Osteocyte (in vitro differentiated cells): ENCODE results near the gene FZD2. TPM values are rescaled to one million over a fixed set of nuclear protein-coding genes. Genes with fewer than 3 reads are reported as not detected.
A peak's percentile ranks its signal among the peaks of the same experiment; 100 is the strongest.

Source experiments
- DNase-seq: peaks from one replicate; pipeline ENCODE4 v3.0.0; 2021; ENCODE audit warnings: mixed read lengths; ENCODE audit not compliant: unreplicated experiment; ENCODE audit errors: extremely low spot score
- H3K27ac Mint-ChIP-seq: one replicate; pipeline ENCODE4 v1.8.0; 2021; ENCODE audit warnings: mild to moderate bottlenecking, mixed read lengths; ENCODE audit not compliant: unreplicated experiment
- H3K27me3 Mint-ChIP-seq: one replicate; pipeline ENCODE4 v1.8.0; 2021; ENCODE audit warnings: mixed read lengths; ENCODE audit not compliant: unreplicated experiment
- H3K36me3 Mint-ChIP-seq: one replicate; pipeline ENCODE4 v1.8.0; 2021; ENCODE audit warnings: mixed read lengths; ENCODE audit not compliant: unreplicated experiment
- H3K4me1 Mint-ChIP-seq: one replicate; pipeline ENCODE4 v1.8.0; 2021; ENCODE audit warnings: mixed read lengths; ENCODE audit not compliant: unreplicated experiment
- H3K4me3 Mint-ChIP-seq: one replicate; pipeline ENCODE4 v1.8.0; 2021; ENCODE audit warnings: mild to moderate bottlenecking, moderate library complexity, mixed read lengths; ENCODE audit not compliant: unreplicated experiment
- H3K9me3 Mint-ChIP-seq: one replicate; pipeline ENCODE4 v1.8.0; 2021; ENCODE audit warnings: mixed read lengths; ENCODE audit not compliant: unreplicated experiment
- total RNA-seq: library from RNA; stranded (reverse); gene quantifications from 2 replicates; pipeline ENCODE4 v1.2.1, GENCODE V29; 2021
- TF ChIP-seq, protein P1 (sequence below): fragments of 200-600 bp; sonication (generic); IDR thresholded peaks from 2 replicates; pipeline ENCODE4 v1.5.0; 2021; ENCODE audit warnings: antibody characterized with exemption, mild to moderate bottlenecking, moderate library complexity

Gene FZD2
- total RNA-seq, 1 donor from 2014 or later, result 203 TPM

GRCh38 chr17:44548376-44549230 lies 8.7 kb upstream of the FZD2 start:
- no peak overlapping the region for H3K4me3 Mint-ChIP-seq
- no peaks in the 10 kb centered on the region for H3K27me3 Mint-ChIP-seq
- TF ChIP-seq, protein P1, sequence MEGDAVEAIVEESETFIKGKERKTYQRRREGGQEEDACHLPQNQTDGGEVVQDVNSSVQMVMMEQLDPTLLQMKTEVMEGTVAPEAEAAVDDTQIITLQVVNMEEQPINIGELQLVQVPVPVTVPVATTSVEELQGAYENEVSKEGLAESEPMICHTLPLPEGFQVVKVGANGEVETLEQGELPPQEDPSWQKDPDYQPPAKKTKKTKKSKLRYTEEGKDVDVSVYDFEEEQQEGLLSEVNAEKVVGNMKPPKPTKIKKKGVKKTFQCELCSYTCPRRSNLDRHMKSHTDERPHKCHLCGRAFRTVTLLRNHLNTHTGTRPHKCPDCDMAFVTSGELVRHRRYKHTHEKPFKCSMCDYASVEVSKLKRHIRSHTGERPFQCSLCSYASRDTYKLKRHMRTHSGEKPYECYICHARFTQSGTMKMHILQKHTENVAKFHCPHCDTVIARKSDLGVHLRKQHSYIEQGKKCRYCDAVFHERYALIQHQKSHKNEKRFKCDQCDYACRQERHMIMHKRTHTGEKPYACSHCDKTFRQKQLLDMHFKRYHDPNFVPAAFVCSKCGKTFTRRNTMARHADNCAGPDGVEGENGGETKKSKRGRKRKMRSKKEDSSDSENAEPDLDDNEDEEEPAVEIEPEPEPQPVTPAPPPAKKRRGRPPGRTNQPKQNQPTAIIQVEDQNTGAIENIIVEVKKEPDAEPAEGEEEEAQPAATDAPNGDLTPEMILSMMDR, result no peak
- H3K4me1 Mint-ChIP-seq, result peaks cover 73% of the 10 kb centered on the region
- peak overlapping the region; percentile 99 for H3K27ac Mint-ChIP-seq
- no peak for DNase-seq
- H3K9me3 Mint-ChIP-seq, result no peaks in the 10 kb centered on the region
- H3K36me3 Mint-ChIP-seq, result no peaks in the 10 kb centered on the region

DNA sequence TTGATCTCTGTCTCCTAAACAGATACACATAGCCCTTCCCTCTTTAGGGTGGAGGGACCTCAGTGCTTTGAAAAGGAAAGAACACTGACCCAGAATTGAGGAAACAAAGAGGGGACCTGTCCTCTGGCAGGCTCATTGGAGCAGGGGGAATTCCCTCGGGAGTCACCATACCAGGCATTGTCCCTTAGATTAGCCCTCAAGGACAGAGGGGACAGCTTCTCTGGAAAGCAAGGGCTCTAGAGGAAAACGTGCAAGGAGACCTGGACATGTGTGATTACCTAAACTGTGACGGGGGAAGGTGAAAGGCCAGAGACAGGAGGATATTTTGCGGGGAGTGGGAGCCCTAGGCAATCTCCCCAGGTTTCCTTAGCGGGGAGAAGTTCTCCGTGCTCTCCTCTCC lies 7.6 kb upstream of the FZD2 start:
- H3K36me3 Mint-ChIP-seq, result no peaks in the 10 kb centered on the region
- peak overlapping the region; percentile 99 for H3K27ac Mint-ChIP-seq
- no peak for DNase-seq
- H3K9me3 Mint-ChIP-seq, result no peaks in the 10 kb centered on the region
- no peak overlapping the region for H3K4me3 Mint-ChIP-seq
- TF ChIP-seq, protein P1, result no peak
- H3K4me1 Mint-ChIP-seq, result peaks cover 67% of the 10 kb centered on the region
- no peaks in the 10 kb centered on the region for H3K27me3 Mint-ChIP-seq

GRCh38 chr17:44552361-44552760 lies 4.9 kb upstream of the FZD2 start:
- TF ChIP-seq, protein P1, result no peak
- Mint-ChIP-seq H3K27me3 (no peaks in the 10 kb centered on the region), H3K27ac (peak overlapping the region; percentile 59), H3K9me3 (no peaks in the 10 kb centered on the region), H3K4me3 (no peak overlapping the region), H3K4me1 (peaks cover 55% of the 10 kb centered on the region), H3K36me3 (no peaks in the 10 kb centered on the region)
- DNase-seq, result no peak

DNA sequence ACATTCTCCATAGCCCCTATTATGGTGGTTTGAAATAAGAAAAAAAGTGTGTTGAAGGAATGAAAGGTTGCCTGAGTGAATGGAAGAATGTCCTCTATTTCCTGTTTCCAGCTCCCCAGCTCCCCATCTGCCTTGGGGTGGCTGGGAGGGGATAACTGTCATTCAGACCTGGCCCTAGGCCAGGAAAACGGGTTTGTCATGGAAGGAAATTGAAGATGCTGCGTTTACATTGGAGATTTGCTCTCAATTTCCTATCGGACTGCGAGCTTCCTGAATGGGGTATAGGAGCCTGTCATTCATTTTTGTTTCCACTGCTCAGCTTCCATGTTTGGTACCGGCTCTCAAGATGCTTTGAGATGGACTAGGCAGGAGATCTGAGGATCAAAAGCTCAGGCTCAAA lies 2.2 kb upstream of the FZD2 start:
- TF ChIP-seq, protein P1, result no peak
- peaks cover 34% of the 10 kb centered on the region for H3K4me1 Mint-ChIP-seq
- H3K4me3 Mint-ChIP-seq, result peak overlapping the region; percentile 98
- H3K9me3 Mint-ChIP-seq, result no peaks in the 10 kb centered on the region
- no peaks in the 10 kb centered on the region for H3K27me3 Mint-ChIP-seq
- H3K36me3 Mint-ChIP-seq, result peaks cover 18% of the 10 kb centered on the region
- no peak for DNase-seq
- H3K27ac Mint-ChIP-seq, result peak overlapping the region; percentile 99

- peaks cover 44% of the 10 kb centered on the region for H3K4me1 Mint-ChIP-seq
- TF ChIP-seq, protein P1, result no peak
- DNase-seq, result no peak
- no peaks in the 10 kb centered on the region for H3K27me3 Mint-ChIP-seq
- H3K4me3 Mint-ChIP-seq, result peak overlapping the region; percentile 98
- no peaks in the 10 kb centered on the region for H3K9me3 Mint-ChIP-seq
- peak overlapping the region; percentile 99 for H3K27ac Mint-ChIP-seq
- peaks cover 28% of the 10 kb centered on the region for H3K36me3 Mint-ChIP-seq
Observed at GRCh38 chr17:44556166-44556831, 985 bp upstream of the FZD2 start.
